ENCODE results near the gene C16orf95.

DNA sequence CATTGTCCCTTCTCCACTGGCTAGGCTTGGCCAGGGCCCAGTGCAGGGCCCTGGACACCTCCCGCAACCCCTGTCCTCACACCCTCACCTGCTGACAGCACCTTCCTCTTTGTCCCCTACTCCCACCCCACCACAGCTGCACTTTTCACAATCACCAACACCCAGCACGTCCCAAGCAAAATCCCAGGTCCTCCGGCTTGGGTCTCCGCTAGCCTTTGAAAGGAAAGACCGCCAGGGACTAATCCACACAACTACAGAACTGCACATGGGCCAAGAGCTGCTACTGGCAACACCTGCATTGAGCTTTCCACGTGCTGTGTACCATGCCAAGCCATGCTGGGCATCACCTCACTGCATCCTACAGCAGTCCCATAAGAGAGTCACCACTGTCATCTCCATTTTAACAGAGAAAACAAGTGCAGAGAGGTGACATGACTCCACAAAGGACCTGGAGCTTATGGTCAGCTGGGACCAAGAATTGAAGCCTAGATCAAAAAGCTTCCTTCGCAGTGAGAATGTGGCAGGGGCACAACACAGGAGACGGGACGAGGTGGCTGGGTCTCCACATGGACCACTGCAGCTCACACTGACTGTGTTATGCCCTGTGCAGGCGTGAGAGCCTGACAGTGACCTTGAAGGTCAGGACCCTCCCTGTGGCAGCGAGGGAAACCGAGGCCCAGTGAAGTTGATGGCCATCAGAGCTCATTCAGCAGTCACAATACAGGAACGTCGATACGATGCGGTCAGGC lies 43.8 kb upstream of the C16orf95 start:
- TF ChIP-seq ARNT (IDR thresholded peaks at IDR 0.05) (no peak), FOXA1 (IDR thresholded peaks at IDR 0.05) (no peak), TARDBP (IDR thresholded peaks at IDR 0.05) (no peak), SP1 (IDR thresholded peaks at IDR 0.05) (no peak), PKNOX1 (IDR thresholded peaks at IDR 0.05) (no peak), L3MBTL2 (conservative IDR thresholded peaks at IDR 0.05) (no peak), NFRKB (IDR thresholded peaks at IDR 0.05) (no peak), FOXK2 (IDR thresholded peaks at IDR 0.05) (no peak), BHLHE40 (IDR thresholded peaks at IDR 0.05; ENCODE audit: borderline replicate concordance) (no peak), SUZ12 (IDR thresholded peaks at IDR 0.05) (no peak)

Measured in HEK293T (cell line).